Dedifferentiated amniotic fluid mesenchymal stem cell (primary cell): ENCODE data around the gene C10orf53.

Experiments used
- DNase-seq: peaks from one replicate; pipeline ENCODE4 v3.0.0-alpha.2; 2016; ENCODE audit errors: extremely low spot score

Gene C10orf53

GRCh38 chr10:49679480-49679893 is at the start of gene C10orf53:
C10orf53 (plus strand) TSS chr10:49679651; CDS start chr10:49679698, 47 bp downstream.
- DNase-seq = no peak

- no peak for DNase-seq
Measured at GRCh38 chr10:49631975-49632374, 47.5 kb upstream of the C10orf53 start.

GRCh38 chr10:49632406-49633317 is 46.8 kb upstream of the C10orf53 start:
- DNase-seq = no peak

DNA sequence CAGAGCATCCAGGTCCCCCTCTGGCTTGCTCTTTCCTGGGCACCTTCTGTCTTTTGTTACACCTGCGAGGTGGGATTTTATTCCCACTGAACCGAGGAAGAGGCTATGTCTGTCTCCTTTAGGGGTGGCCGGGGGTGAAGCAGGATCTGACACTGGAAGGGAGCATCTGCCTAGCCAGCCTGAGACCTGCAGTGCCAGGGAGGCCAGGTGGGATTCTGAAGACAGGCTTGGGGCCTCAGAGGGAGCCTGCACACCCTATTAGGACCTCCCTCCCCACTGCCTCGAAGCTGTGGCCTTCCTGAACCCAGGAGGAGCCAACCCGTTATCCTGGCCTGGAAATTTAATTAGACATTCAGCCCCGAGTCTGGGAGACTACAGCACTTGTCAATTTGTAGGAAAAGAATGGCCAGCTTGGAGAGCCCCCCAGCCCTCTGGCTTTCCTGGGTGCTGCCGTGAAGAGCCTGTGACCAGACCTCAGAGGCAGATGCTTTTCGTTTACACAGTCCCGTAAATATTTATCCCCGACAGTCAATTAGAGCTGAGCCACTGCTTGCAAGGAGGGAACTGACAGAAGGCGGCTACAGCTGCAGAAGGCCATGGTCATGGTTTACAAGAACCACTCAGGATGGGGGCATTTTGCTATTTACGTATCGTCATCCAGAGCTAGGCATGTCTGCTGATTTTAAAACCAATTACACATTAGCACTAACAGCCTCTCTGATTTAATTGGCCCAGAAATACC is 46.0 kb upstream of the C10orf53 start:
- DNase-seq = no peak

DNA sequence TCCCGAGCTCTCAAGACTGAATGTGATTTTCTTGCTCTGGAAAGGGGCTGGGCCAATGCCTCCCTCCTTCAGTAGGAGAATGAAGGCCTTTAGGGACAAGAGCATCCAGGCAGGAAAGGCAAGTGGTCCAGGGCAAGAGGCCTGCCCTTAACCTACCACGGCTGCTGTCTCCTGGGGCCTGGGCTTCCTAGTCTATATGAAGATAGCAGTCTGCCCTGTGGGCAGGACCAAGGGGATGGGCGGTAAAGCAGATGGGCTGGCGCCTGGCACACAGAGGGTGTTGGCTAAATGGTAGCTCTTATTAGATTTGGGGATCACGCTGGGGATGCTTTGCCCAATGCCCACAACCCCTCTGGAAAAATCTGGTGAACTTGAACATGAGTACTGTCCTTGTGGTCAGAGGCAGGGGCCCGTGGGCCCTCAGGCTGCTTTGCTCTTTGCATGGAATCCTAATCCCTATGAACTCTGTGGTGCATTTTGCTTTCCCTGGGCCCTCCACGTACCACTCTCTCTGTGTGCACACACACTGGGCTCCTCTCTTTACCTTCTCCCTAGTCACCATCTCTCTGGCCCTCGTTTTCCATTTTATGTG is 45.3 kb upstream of the C10orf53 start:
- DNase-seq = no peak

GRCh38 chr10:49642311-49642710 is 37.1 kb upstream of the C10orf53 start:
- DNase-seq = no peak

DNA sequence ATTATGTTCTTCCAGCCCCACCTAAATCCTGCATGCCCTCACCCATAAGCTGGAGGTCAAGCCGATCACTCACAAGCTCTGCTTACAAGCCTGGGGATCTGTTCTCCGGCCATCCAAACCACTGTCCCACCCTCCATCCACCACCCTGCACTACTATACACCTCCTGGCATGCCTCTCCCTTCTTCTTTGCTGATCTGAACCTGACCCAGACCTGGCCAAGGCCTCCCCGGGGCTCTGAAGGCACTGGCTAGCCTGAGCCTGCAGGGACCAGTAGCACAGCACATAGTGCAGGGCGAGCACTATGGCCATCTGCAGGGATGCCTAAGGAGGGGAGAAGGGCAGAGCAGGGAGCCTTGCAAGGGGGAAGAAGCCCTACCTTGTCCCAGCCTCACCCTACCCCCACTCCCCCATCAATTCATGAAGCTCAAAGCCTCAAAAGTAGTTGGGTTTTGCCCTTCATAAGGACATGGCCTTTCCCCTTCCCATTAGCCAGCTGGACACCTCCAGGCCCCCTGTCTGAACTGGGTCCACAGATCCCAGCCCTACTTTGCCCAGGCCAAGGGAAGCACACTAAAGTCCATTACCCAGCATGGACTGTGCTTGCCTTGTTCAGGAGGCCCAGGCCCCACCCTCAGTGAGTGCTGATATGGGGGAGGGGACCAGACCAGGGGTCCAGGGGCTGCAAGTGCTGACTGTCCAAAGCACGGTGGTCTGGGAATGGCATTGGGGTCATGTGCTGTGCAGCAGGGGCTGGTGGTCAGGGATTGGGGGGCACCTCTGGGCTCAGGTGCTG is 36.0 kb upstream of the C10orf53 start:
- no peak for DNase-seq

- DNase-seq = no peak
Measured at GRCh38 chr10:49644035-49644646, 35.3 kb upstream of the C10orf53 start.

DNA sequence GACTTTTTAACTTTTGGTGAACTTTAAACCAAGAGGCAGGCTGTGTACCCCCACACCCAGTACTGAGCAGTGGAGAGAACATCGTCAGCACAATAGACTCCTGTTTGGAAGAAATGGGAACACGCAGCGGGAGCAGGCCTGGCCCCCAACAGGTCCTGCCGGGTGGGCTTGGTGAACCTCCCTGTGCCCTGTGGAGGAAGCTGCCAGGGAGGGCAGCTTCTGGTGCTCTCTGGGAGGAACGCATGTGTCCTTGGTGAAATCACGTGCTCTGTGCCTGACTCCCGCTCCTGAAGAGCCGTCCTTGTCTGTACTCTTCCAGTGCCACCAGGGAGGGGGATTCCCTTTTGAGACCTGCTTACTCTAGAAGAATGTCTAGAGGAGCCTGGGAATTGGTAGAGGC is 34.0 kb upstream of the C10orf53 start:
- no peak for DNase-seq

DNA sequence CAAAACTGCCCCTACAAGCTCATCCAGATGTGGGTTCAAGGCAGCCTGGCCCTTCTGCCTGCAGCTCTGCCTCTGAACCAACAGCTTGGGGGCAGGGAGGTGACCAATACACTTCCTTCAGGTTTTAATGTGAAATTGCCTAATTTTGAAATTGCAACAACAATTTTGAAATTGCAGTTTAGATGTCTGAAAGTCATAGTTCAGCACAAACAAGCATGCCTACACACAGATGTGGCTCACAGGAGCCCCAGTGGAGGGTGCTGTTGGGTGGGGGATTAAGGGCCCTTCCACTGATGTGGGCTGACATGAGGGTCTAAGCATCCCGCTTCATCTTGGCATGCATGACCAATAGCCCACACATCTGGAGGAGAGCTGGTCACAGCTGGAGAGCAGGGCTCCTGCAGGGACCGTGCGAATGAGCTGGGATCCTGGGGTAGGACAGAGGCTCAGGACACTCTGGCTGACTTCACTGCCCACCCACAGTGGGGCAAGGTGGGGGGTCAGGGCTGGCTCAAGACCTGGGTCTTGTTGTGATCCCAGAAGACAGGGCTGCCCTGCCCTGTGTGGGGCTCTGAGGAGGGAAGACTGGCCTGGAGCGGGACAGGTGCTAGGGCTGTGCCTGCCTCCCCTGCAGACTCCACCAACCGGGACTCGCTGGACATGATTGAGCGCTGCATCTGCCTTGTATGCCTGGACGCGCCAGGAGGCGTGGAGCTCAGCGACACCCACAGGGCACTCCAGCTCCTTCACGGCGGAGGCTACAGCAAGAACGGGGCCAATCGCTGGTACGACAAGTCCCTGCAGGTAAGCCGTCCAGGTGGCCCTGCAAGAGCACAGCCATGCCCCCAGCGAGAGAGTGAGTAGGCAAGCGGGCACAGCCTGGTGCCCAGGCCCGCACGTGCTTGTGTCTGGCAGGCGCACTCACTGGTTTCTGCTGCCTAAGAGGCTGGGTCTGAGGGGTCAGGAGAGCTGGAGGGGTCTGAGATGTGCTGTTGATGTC is 33.3 kb upstream of the C10orf53 start:
- DNase-seq = no peak

DNA sequence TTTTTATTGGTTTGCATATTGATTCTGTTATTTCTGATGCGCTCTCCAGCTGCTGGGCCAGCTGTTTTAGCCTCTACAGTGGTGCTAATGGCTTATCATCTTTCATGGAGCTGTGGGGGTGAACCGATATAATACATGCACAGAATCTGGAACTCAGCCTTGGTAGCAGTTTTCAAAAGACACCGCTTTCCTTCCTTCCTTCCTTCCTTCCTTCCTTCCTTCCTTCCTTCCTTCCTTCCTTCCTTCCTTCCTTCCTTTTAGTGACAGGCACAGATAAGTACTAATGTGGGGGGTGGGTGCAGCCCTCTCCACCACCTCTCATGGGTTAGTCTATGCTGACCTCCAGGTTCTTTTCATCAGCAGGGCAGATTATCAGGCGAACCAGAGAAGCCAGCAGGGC is 31.9 kb upstream of the C10orf53 start:
- DNase-seq = no peak

- no peak for DNase-seq
Measured at GRCh38 chr10:49647985-49648795, 31.3 kb upstream of the C10orf53 start.

GRCh38 chr10:49649294-49649693 is 30.2 kb upstream of the C10orf53 start:
- DNase-seq = no peak

- DNase-seq = no peak
Measured at GRCh38 chr10:49649936-49650723, 29.3 kb upstream of the C10orf53 start.

GRCh38 chr10:49650724-49651034 is 28.8 kb upstream of the C10orf53 start:
- no peak for DNase-seq

GRCh38 chr10:49651039-49651835 is 28.2 kb upstream of the C10orf53 start:
- DNase-seq = no peak

- DNase-seq = no peak
Measured at GRCh38 chr10:49651917-49652316, 27.5 kb upstream of the C10orf53 start.
